Measurements from ENCODE around the gene LIPE.

GRCh38 chr19:42369433-42370067 lies 57.6 kb downstream of the LIPE start:
- TF ChIP-seq EZH2 (IDR thresholded peaks at IDR 0.05; ENCODE audit: low read length): no peak
- no peak for TF ChIP-seq CTCF (optimal IDR thresholded peaks at IDR 0.05 in 1 of 3, IDR thresholded peaks at IDR 0.05 in 1 of 3, conservative IDR thresholded peaks at IDR 0.05 in 1 of 3; ENCODE audit: extremely low read depth in 1 of 3, insufficient read depth in 2 of 3, low read length in 3 of 3)

Data from keratinocyte (primary cell).